Measurements from ENCODE around the gene TTC21A. TPM values are rescaled to one million over a fixed set of nuclear protein-coding genes. Genes with fewer than 3 reads are reported as not detected.

The TTC21A gene
- total RNA-seq, 1 donor from 2014 or later, result 1.1 TPM

DNA sequence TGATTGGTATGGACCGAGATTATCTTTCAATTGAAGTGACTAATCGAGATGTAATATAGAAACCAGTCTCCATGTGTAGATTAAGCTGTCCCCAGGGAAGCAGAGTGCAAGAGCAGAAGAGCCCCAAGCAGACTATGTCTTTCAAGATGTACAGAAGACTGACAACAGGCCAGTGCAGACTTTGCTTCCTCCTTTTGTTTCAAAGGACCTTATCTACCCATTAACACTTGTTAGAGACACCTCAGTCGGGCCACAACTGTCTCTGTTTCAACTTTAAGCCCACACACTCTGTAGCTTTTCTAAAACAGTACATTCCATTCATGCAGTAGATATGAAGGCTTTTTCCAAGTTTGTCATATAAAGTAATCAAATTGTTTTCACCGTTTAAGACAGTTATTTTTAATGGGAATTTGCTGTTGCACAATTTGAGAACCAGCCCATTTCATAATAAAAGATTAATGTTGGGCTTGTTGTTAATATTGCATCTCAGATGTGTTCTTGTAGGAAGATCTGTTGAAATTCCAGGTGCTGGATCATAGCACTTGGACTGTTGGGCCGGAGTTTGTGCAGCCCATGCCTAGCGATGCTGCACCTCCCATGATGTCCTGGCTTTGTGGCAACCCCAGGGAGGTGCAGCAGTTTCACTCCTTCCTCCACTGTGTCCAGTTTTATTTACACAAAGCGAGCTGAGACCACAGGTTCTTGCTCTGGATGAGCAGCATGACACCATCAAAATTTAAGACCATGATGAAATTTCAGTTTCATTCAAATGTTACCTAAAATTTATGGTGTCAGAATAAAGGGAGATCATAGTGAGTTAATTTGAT is 12.4 kb upstream of the TTC21A start:
- no peak for FAIRE-seq
- H3K4me3 ChIP-seq (ENCODE audit: low read depth, low read length), result no peak overlapping the region
- TF ChIP-seq, protein P1, sequence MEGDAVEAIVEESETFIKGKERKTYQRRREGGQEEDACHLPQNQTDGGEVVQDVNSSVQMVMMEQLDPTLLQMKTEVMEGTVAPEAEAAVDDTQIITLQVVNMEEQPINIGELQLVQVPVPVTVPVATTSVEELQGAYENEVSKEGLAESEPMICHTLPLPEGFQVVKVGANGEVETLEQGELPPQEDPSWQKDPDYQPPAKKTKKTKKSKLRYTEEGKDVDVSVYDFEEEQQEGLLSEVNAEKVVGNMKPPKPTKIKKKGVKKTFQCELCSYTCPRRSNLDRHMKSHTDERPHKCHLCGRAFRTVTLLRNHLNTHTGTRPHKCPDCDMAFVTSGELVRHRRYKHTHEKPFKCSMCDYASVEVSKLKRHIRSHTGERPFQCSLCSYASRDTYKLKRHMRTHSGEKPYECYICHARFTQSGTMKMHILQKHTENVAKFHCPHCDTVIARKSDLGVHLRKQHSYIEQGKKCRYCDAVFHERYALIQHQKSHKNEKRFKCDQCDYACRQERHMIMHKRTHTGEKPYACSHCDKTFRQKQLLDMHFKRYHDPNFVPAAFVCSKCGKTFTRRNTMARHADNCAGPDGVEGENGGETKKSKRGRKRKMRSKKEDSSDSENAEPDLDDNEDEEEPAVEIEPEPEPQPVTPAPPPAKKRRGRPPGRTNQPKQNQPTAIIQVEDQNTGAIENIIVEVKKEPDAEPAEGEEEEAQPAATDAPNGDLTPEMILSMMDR (IDR thresholded peaks at IDR 0.05; ENCODE audit: insufficient read depth, low read length, severe bottlenecking), result no peak
- no peak for DNase-seq (ENCODE audit: low read depth)
- H3K27me3 ChIP-seq (ENCODE audit: control insufficient read depth, insufficient read depth, low read length), result no peaks in the 10 kb centered on the region
- H3K36me3 ChIP-seq (ENCODE audit: control insufficient read depth, insufficient read depth, low read length), result peaks cover 15% of the 10 kb centered on the region

DNA sequence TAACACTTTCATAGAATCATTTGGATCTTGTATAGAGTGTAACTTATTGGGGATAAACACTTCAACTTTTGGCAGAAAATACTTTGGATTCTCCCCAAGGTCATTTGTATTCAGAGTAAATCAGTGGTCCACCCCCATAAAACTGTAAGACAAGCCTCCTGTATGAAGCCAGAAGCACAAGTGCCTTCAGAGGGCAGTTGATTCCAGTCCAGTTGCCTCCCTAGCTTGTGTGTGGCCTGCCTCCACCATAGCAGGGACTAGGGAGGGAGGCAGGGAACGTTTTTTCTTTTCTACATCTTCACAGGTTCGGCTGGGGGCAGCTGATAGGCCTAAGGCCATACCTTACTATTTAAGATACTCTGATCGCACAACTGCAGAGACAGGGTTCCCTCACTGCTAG is 11.7 kb upstream of the TTC21A start:
- FAIRE-seq (no peak), DNase-seq (ENCODE audit: low read depth) (no peak)
- H3K4me3 ChIP-seq (ENCODE audit: low read depth, low read length), result no peak overlapping the region
- H3K36me3 ChIP-seq (ENCODE audit: control insufficient read depth, insufficient read depth, low read length), result peaks cover 18% of the 10 kb centered on the region
- TF ChIP-seq, protein P1 (IDR thresholded peaks at IDR 0.05; ENCODE audit: insufficient read depth, low read length, severe bottlenecking), result no peak
- H3K27me3 ChIP-seq (ENCODE audit: control insufficient read depth, insufficient read depth, low read length), result no peaks in the 10 kb centered on the region

DNA sequence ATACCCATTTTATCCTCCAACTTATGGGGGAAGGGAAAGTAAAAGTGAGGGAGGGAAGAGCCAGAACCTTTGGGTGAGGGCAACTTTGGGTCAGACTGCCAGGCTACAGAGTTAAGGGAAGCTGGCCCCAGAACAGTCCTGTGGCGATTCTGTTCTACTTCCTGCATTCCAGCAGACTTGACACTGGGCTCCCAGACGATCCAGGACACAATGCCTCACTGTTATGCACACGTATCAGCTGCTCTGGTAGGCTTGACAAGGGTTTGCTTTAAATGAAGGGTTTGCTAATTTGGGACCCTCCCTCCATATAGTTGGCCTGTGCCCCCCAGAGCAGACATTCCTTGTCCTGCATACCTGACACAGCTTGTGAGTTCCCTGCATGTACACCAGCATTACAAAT is 10.7 kb upstream of the TTC21A start:
- TF ChIP-seq, protein P1 (IDR thresholded peaks at IDR 0.05; ENCODE audit: insufficient read depth, low read length, severe bottlenecking), result no peak
- H3K4me3 ChIP-seq (ENCODE audit: low read depth, low read length), result no peak overlapping the region
- no peaks in the 10 kb centered on the region for H3K27me3 ChIP-seq (ENCODE audit: control insufficient read depth, insufficient read depth, low read length)
- peaks cover 19% of the 10 kb centered on the region for H3K36me3 ChIP-seq (ENCODE audit: control insufficient read depth, insufficient read depth, low read length)
- DNase-seq (ENCODE audit: low read depth) (no peak), FAIRE-seq (no peak)

DNA sequence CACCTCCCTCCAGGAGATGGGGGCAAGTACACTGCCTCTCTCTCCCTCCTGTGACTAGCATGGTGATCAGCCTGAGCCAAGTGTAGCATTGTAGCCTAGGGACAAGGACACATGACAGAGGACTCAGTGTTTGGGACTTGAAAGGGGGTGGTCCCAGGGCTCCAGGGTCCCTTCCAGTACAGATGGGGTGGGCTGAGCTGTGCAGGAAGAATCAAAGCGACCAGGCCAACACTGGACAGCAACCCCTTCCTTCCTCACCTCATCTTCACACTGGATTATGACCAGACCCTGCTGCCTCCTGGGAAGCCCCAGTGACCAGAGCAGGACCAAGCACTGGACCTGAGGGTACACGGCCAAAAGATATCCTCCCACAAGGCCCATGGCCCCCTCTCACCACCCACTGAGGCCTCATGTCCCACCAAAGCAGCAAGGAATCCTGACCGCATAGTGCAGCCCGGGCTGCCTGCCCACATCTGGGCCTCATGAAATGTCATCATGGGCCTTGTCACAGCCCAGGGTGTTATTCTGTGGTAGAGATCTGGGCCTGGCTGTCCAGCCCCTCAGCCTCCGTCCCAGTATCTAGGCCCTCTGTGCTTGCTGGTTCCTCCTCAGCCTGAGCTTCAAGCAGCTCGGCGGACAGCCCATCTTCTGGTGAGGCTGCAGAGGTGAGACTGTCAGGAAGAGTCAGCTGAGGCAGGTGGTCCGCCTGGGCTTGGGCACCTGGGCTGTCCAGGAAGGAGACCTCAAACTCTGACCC is 9.6 kb upstream of the TTC21A start:
- no peak for FAIRE-seq
- no peak for DNase-seq (ENCODE audit: low read depth)
- Histone ChIP-seq H3K36me3 (ENCODE audit: control insufficient read depth, insufficient read depth, low read length) (peaks cover 21% of the 10 kb centered on the region), H3K4me3 (ENCODE audit: low read depth, low read length) (no peak overlapping the region), H3K27me3 (ENCODE audit: control insufficient read depth, insufficient read depth, low read length) (no peaks in the 10 kb centered on the region)
- TF ChIP-seq, protein P1 (IDR thresholded peaks at IDR 0.05; ENCODE audit: insufficient read depth, low read length, severe bottlenecking), result no peak

DNA sequence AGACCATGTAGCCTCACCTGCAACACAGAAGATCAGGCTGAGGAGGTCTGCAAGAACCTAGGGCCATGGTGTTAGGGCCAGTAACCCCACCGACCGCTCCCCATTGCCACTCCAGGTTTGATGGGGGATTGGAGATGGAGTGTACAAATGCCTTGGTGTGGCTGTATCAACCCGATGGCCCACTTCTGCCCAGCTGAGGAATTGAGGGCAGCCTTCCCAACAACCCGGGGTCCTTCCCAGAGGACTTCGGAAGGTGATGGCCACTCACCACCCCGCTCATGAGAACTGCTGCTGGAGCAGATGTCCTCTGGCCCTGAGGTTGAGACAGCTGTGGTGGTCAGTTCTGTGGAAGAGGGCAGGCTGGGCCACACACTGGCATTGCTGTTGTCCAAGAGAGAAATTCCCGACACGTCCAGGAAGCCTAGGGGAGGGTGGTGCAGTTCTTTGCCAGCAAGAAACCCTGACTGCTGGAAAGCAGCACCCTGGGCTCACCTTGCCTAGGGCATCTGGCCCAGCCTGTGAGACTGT is 8.9 kb upstream of the TTC21A start:
- DNase-seq (ENCODE audit: low read depth) (no peak), FAIRE-seq (no peak)
- H3K36me3 ChIP-seq (ENCODE audit: control insufficient read depth, insufficient read depth, low read length), result peaks cover 21% of the 10 kb centered on the region
- H3K4me3 ChIP-seq (ENCODE audit: low read depth, low read length), result no peak overlapping the region
- H3K27me3 ChIP-seq (ENCODE audit: control insufficient read depth, insufficient read depth, low read length), result no peaks in the 10 kb centered on the region
- TF ChIP-seq, protein P1 (IDR thresholded peaks at IDR 0.05; ENCODE audit: insufficient read depth, low read length, severe bottlenecking), result no peak
